GM12865 (cell line): ENCODE results near the gene GDNF.

Experiments
- DNase-seq: peaks from one replicate; pipeline ENCODE4 v3.0.0; 2010; ENCODE audit warnings: low read depth
- H3K4me3 ChIP-seq: 2 replicates; pipeline ENCODE4 v1.5.1; 2011; ENCODE audit warnings: mild to moderate bottlenecking, low read depth, low read length, control low read depth
- CTCF ChIP-seq: IDR thresholded peaks from 2 replicates; pipeline ENCODE4 v1.5.1; 2011; ENCODE audit warnings: low read length, control low read depth, low read depth, inconsistent platforms; ENCODE audit not compliant: insufficient read depth; ENCODE audit errors: missing control alignments

The GDNF gene

GRCh38 chr5:37860206-37860605 lies 20.4 kb upstream of the GDNF start:
- no peak for TF ChIP-seq CTCF
- no peak overlapping the region for H3K4me3 ChIP-seq
- DNase-seq, result no peak

- TF ChIP-seq CTCF, result no peak
- H3K4me3 ChIP-seq, result no peak overlapping the region
- DNase-seq, result peak; percentile 82
These were observed 20.0 kb upstream of the GDNF start for GRCh38 chr5:37859805-37860204.

- DNase-seq, result no peak
- no peak overlapping the region for H3K4me3 ChIP-seq
- TF ChIP-seq CTCF, result no peak
These were observed 18.4 kb upstream of the GDNF start for GRCh38 chr5:37858250-37858649.

- no peak for DNase-seq
- no peak for TF ChIP-seq CTCF
- no peak overlapping the region for H3K4me3 ChIP-seq
These were observed 17.9 kb upstream of the GDNF start for GRCh38 chr5:37857696-37858095.

- DNase-seq, result no peak
- no peak overlapping the region for H3K4me3 ChIP-seq
- TF ChIP-seq CTCF, result no peak
These were observed 15.6 kb upstream of the GDNF start for GRCh38 chr5:37855438-37855837.

GRCh38 chr5:37851305-37851704 lies 11.5 kb upstream of the GDNF start:
- no peak for DNase-seq
- no peak overlapping the region for H3K4me3 ChIP-seq
- no peak for TF ChIP-seq CTCF

- no peak for DNase-seq
- TF ChIP-seq CTCF, result no peak
- no peak overlapping the region for H3K4me3 ChIP-seq
These were observed 10.5 kb upstream of the GDNF start for GRCh38 chr5:37850226-37850865.
